Activated naive CD4-positive, alpha-beta T cell (primary cell): ENCODE results near the gene FBXO17.
"Not testable (repeated sequence)": the region's sequence is repeated elsewhere in the genome, so short reads cannot be mapped to it uniquely, and the experiment has no call there.

Experiments
- DNase-seq, 4 experiments: peaks; one replicate each; lab custom pipeline; 2025; lab: John Stamatoyannopoulos, UW

FBXO17 gene, protein sequence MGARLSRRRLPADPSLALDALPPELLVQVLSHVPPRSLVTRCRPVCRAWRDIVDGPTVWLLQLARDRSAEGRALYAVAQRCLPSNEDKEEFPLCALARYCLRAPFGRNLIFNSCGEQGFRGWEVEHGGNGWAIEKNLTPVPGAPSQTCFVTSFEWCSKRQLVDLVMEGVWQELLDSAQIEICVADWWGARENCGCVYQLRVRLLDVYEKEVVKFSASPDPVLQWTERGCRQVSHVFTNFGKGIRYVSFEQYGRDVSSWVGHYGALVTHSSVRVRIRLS

DNA sequence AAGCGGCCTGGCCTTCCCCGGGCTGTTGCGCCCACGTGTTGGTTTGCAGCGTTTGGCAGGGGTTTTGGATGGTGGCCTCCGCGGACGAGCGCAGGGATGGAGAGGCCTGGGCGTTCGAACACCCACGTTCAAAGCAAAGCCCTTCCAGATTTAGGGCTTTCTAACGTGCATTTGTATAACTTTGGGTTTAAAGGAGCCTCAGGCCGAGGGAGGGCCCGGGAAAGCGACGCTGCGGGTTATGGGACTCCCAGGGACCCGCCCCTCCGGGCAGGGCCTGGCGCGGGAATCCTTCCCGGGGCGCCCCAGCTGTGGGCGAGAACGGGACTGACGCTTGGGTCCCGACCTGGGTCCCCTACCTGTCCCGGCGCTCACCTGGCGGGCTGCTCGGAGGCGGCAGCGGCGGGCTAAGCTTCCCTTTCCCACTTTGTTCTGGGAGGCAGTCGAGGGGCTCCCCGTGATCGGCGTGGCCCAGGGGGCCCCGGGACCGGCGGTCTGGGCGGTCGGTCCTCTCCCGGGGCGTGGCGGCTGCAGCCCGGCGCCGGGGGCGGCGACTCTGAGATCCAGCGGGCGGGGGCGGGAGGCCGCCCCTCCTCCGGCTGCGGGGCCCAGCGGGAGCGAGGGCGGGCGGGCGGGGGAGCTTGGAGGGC lies at the start of gene FBXO17:
FBXO17 (minus strand) TSS at position 529 of the 647 bp plus-strand sequence. CDS start 25,423 bp downstream, outside the sequence.
- DNase-seq = no peak

DNA sequence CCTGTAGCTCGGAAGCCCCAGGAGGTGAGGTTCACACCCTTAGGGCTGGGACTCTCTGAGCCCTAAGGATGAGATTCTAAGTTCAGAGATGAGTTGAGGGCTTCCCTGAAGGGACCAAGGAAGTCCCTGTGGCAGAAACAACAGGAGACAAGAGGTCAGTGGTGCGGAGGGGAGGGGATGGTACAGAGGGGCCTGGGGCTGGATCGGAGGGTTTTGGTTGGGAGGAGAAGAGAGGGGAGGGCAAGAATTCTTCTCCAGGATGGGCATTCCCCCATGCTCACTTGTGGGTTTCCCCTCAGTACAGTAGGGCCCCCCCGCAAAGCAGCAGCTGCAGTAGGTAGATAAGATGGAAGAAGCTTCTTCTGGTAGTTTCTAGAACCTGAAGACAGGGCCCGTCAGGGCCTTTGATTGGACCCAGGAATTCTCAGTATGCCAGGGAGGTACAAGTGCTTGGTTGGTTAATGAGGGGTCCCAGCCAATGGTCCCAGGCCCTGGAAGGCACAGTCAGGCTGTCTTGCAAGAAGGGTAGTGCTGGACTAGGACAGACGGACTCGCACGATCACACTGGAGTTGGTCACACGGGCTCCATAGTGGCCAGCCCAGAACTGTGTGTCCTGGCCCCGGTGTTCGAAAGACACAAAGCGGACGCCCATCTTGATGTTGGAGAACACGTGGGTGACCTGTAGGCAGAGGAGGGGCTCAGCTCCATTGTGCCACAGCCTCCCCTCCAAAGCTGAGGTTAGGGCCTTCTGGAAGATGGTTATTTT lies 49.5 kb upstream of the FBXO17 start:
- no peak for DNase-seq

DNA sequence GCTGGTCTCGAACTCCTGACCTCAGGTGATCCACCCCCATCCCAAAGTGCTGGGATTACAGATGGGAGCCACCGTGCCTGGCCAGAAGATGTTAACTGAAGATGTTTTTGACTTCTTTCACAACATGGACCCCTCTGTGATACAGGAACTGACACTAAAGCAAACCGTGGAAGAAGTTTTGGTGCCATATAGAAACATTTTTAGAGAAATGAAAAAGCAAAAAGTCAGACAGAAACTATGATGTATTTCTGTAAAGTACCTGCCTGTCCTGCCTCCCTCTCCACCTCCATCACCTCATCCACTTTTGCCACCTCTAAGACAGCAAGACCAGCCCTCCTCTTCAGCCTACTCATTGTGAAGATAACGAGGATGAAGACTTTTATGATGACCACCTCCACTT lies 45.5 kb upstream of the FBXO17 start:
- DNase-seq = no peak

DNA sequence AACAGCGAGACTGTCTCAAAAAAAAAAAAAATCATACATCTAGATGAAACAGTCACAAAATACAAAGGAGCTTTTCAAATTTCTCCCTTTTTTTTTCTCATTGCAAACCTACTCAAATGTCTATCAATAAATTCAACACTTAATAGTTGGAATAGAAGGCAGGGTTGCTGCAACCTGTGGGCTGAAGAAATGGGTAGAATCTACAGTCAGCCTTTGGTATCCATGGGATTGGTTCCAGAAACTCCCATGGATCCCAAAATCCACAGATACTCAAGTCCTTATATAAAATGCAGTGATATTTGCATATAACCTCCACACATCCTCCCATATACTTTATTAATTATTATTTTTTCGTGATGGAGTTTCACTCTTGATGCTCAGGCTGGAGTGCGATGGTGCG lies 42.1 kb upstream of the FBXO17 start:
- DNase-seq = no peak

DNA sequence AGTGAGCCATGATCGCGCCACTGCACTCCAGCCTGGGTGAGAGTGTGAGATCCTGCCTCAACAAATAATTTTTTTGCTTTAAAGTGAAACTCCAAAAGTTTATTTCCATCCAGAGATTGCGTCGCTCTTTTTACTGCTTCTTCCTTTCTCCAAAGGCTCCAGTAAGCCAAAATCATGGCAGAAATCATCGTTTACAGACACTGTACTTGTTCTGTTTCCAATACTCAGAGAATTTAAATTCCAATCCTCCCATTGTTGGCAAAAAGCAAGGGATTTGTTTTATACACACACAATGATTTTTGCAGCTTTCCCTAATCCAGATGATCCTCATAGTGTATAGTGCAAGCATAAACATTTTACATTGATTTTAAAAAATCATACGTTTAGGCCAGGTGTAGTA lies 41.5 kb upstream of the FBXO17 start:
- no peak for DNase-seq

DNA sequence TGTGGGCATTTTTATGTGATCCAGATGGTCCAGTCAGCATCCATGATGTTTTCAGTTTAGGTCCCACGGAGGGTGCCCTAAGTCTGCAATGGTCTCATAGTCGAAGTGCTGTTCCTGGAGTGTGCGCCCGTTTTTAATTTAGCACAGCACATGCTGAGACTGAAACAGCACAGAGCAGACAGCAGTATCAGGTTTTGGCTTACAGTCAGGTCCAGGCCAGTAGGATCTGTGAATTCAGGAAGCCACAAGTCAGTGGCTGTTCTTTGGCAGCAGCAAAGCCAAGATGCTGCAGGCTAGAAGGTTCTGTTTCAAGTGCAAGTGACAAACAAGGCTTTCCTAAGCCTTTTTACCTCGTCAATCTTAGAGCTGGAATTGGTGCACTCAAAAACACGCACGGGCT lies 38.5 kb upstream of the FBXO17 start:
- DNase-seq = no peak

DNA sequence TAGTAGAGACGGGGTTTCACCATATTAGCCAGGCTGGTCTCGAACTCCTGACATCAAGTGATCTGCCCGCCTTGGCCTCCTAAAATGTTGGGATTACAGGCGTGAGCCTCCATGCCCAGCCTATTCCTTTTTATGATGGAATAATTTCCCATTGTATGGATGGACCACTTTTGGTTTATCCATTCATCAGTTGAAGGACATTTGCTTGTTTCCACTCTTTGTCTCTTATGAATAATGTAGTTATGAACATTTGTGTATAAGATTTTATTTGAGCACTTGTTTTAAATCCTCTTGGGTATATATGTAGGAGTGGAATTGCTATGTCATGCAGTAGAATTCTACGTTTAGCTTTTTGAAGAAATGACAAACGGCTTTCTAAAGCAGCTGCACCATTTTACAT lies 33.5 kb upstream of the FBXO17 start:
- no peak for DNase-seq

DNA sequence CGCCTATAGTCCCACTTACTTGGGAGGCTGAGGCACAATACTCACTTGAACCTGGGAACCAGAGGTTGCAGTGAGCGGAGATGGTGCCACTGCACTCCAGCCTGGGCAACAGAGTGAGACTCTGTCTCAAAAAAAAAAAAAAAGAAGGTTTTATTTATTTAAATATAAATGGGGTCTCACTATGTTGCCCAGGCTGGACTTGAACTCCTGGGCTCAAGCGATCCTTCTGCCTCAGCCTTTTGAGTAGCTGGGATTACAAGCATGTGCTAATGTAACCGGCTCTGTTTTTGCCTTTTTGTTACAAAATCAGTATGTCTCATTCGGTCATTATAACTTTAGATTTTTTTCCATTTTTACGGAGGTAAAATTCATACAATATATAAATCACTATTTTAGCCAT lies 32.6 kb upstream of the FBXO17 start:
- DNase-seq = no peak

DNA sequence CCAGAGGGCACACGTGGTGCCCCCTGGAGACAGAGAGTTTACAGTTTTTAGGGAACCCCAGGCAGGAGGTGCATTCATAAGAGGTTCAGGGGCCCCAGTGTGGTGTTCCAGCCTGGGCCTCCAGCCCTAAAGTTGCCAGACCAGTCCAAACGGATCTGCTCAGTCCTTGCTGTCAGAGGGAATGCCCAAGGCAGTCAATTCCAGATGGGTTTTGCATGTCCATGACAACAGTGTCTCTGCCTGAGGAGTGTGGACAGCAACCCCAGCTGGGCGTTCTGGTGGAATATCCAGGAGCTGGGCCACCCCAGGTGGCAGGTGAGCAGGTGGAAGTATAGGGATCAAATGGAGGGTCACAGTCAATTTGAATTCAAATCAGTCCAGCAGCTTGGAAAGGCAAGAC lies 31.6 kb upstream of the FBXO17 start:
- no peak for DNase-seq

DNA sequence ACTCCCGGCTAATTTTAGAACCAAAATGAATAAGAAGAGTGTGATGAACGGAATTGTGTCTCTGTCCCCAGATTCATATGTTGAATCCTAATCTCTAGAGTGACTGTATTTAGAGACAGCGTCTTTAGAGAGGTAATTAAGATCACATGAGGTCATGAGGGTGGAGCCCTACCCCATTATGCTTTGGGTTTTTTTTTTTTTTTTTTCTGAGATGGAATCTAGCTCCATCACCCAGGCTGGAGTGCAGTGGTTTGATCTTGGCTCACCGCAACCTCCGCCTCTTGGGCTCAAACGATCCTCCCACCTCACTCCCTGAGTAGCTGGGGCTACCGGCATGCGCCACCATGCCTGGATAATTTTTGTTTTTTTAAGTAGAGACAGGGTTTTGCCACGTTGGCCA lies 28.9 kb upstream of the FBXO17 start:
- DNase-seq = no peak

DNA sequence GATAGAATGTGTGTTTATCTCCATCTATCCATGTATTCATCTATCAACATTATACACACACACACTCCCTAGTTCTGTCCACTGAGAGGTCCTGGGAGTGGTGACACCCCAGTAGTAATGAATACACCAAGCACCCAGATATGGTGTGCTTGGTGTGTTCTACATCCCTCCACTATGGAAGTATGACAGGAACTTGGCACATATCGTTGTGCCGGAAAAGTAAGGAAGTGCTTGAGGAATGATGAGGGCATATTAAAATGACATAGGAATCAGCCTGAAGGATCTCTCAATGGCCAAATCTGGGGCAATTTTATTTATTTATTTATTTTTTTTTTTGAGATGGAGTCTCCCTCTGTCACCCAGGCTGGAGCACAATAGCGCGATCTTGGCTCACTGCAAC lies 28.3 kb upstream of the FBXO17 start:
- DNase-seq = no peak

DNA sequence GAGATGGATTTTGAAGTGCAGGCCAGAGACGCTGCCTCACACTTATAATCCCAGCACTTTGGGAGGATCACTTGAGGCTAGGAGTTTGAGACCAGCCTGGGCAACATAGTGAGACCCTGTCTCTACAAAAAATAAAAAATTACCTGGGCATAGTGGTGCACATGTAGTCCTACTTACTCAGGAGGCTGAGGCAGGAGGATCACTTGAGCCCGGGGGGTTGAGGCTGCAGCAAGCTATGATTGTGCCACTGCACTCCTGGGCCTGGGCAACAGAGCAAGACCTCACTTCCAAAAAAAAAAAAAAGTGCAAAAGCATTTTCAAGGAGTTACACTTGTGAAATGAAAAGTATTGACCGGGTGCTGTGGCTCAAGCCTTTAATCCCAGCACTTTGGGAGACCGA lies 27.6 kb upstream of the FBXO17 start:
- no peak for DNase-seq

DNA sequence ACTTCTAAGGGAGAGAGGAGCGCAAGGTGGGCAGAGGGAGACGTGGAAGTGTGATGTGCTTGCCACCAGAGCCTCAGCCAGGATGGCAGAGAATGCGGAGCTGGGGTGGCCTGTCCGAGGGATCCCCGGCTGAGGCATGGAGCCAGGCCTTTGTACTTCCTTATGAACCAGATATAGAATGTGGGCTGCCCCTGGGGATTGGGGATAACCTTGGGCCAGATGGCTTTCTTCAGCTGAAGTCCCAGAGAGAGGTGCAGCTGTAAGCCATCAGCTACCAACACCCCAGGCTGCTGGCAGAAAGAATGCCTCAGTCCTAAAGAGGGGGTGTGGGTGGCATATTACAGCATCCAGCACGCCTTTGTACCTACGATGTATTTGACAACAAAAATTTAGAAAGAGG lies 25.5 kb upstream of the FBXO17 start:
- no peak for DNase-seq

DNA sequence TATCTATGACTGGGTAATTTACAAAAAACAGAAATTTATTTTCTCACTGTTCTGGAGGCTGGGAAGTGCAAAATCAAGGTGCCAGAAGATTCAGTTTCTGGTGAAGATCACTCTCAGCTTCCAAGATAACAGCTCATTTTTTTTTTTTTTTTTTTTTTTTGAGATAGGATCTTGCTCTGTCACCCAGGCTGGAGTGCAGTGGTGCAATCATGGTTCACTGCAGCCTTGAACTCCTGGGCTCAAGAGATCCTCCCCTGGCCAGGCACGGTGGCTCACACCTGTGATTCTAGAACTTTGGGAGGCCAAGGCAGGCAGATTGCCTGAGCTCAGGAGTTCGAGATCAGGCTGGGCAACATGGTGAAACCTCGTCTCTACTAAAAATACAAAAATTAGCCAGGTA lies 22.0 kb upstream of the FBXO17 start:
- not testable (repeated sequence) for DNase-seq

DNA sequence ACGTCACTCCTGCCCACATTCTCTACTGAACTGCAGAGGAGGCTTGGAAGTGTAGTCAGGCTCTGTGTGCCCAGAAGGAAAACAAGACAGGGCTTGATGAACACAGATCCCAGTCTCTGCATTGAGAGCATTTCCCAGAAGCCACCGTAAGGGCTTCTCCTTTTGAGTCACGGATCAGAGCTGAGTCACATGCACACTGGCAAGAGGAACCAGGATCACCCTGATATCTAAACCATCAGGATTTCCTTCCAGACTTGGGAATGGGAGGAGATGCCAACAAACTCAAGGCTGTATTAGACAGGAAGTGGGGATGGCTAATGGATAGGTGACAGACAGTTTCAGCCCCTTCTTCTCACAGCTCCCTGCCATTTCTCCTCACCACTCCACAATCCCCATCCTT lies 17.7 kb upstream of the FBXO17 start:
- DNase-seq = no peak

DNA sequence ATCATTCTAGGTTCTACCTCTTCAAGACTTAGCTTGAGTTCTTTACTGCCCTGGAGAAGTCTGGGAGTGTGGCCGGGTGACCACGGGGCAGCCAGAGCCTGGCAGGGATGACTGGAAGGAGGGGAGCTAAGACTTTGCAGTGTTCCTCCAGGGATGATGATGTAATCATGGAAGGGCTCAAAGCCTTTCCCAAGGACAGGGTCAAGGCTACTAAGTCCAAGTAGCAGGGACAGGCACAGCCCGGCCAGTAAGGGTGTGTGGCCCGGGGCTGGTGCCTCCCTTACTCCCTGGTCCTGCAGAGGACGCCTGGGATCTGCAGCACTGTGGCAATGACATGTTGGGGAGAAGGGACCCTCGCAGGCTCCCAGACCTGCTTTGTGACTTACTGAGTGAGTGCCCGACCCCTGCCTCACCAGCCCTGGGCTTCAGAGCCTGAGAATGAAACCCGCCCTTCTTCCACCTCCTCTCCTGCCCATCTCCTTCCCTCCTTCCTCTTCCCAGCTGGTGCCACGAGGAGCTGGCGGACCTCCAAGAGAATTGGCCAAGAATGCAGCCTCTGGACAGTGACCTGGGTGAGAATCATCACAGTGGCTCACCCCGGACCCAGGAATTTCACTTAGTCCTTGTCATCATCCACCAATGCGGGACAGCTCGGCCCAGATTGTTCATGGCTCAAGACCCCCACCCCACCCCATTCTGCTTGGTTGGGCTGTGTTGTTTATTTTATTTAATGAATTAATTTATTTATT lies 15.6 kb upstream of the FBXO17 start:
- no peak for DNase-seq

DNA sequence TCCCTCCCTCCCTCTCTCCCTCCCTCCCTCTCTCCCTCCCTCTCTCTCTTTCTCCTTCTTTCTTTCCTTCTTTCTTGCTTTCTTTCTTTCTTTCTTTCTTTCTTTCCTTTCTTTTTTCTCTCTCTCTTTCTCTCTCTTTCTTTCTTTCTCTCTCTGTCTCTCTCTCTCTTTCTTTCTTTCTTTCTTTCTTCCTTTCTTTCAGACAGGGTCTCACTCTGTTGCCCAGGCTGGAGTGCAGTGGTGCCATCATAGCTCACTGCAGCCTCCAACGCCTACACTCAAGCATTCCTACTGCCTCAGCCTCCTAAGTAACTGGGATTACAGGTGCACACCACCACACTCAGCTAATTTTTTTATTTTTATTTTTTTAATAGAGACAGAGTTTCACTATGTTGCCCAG lies 14.1 kb upstream of the FBXO17 start:
- DNase-seq = not testable (repeated sequence)

DNA sequence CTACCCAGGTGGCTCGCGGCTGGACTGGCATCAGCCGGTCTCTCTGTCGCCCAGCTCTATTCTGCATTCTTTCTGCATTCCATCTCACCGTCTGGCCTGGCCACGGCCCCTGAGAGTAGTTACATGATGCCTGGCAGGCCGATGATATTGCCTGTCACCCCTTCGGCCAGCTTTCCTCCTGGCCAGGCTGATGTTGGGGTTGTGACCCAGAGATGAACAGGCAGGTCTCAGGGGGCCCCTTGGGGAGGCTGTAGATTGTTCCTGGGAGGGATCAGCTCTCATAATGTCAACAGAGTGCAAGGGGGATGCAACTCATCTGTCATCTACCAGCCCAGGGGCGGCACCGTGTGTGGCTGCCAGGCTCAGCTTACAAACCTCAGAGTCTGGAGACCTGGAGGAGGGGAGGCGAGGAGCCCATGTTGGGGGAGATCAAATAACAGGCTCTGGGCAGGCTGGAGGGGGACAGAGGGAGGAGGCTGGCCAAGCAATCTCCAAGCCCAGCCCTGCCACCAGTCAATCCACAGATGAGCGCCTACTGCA lies 13.6 kb upstream of the FBXO17 start:
- DNase-seq = no peak

DNA sequence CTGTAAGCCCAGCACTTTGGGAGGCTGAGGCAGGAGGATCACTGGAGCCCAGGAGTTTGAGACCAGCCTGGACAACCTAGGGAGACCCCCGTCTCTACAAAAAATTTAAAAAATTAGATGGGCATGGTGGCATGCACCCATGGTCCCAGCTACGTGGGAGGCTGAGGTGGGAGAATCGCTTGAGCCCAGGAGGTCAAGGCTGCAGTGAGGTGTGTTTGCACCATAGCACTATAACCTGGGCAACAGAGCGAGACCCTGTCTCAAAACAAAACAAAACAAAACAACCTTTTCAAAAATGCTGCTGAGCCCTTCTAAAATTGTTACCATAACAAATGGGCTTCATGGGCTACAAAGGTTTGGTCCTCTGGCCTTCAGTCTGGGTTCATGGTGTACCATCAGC lies 13.1 kb upstream of the FBXO17 start:
- DNase-seq = not testable (repeated sequence)

DNA sequence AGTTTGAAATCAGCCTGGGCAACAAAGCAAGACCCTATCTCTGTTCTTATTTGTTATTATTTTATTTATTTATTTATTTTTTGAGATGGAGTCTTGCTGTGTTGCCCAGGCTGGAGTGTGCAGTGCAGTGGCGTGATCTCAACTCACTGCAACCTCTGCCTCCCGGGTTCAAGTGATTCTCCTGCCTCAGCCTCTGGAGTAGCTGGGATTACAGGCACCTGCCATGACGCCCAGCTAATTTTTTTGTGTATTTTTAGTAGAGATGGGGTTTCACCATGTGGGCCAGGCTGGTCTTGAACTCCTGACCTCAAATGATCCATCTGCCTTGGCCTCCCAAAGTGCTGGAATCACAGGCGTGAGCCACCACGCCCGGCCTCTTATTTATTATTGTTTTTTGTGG lies 12.2 kb upstream of the FBXO17 start:
- DNase-seq = not testable (repeated sequence)

DNA sequence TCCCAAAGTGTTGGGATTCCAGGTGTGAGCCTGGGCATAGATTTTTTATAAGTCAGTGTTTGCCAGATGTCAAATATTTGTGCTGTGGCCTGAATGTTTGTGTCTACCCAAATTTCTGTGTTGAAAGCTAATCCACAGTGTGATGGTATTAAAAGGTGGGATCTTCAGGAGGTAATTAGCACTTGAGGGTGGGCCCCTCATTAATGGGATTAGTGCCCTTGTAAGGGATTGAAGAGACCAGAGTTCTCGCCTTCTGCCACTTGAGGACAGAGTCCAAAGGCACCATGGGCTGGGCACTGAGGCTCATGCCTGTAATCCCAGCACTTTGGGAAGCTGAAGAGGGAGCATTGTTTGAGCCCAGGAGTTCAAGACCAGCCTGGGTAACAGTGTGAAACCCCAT lies 9.7 kb upstream of the FBXO17 start:
- DNase-seq = no peak
